Measurements from ENCODE around the gene PDE9A.
A peak's percentile ranks its signal among the peaks of the same experiment; 100 is the strongest.
"Not testable (repeated sequence)": the region's sequence is repeated elsewhere in the genome, so short reads cannot be mapped to it uniquely, and the experiment has no call there.

PDE9A gene

DNA sequence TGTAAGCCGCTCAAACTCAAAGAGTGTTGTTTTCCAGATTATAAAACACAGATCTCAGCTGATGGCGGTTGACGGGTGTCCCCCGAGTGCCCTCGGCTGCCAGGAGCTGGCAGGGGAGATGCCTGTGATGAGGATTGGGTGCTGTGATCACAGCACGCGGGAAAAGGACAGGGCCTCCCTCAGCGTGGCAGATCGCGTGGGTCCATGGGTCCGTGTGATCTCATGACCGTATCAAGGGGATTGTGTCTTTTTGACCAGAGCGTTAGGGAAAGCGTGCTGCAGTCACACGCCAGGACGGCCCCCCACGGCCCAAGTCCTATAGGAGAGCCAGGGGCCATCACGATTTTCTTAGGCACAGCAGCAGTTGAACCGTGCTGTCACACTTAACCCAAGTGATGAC lies 51.9 kb downstream of the PDE9A start:
- DNase-seq (ENCODE audit: low spot score) (no peak), FAIRE-seq (no peak)

DNA sequence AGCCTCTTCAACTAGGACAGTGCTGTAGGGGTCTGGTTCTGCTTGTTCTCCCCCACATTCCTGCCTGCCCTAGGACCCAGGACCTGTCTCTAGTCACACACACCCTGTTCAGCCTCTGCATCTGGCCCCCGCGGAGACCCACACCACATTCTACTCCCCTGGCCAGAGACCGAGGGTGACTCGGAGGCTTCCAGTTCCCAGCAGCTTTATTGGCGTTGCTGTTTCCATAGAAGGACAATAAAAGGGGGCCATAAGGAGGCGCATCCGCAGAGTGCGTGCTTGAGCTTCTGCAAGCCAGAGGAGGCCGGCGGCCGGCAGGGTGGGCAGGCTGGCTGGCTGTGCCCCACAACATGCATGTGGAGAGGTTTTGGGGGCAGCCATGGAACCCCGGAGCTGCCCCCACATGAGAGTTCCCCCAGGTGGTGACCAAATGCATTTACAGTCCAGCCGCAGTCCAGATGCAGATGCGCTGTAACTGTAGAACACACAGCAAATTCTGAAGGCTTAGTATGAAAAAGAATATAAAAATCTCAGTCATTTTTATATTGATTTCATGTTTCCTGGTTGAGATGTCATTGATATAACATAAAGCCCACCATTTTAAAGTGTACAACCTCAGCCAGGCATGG lies 52.4 kb downstream of the PDE9A start:
- FAIRE-seq (no peak), DNase-seq (ENCODE audit: low spot score) (no peak)

DNA sequence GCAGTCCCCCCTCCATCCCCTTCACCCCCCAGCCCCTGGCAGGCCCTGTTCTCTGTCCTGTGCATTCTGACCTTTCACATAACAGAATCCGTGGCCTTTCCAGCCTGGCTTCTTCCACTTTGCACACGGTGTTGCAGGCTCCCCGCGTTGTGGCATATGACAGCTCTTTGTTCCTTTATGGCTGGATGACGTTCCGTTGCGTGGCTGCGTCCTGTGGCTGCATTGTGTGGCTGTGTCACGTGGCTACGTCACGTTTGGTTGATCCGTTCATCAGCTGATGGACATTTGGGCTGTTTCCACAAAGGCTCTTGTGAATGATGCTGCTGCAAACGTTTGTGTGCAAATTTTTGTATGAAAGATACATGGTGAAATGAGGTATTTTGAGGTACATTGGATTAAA lies 53.3 kb downstream of the PDE9A start:
- no peak for FAIRE-seq
- DNase-seq (ENCODE audit: low spot score), result no peak

DNA sequence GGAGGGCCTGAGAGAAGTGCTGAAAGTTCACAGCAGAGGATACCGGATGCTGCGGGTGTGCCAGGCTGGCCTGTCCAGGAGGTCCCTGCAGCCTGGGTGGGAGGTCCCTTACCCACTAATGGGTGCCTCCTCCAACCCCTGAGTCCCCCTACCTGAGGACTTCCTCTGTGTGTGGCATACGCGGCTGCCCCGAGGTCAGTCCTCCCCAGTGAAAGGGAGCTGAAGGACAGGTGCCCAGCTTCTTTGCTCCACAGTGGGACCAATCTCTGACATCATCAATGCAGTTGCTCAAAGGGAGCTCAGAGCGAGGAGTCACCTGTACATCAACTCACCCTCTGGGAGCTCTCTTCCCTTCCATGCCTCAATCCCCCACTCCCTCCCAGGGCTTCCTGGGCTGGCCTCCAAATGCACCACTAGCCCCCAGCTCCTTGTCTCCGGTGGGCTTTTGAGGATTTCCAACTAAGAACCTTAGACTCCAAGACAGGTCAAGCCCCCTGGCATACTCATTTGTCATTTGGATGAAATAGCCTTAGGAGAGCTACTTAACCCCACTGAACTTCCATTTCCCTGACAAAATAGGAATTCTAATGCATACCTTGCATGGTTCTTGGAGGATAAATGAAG lies 53.9 kb downstream of the PDE9A start:
- FAIRE-seq (no peak), DNase-seq (ENCODE audit: low spot score) (no peak)

DNA sequence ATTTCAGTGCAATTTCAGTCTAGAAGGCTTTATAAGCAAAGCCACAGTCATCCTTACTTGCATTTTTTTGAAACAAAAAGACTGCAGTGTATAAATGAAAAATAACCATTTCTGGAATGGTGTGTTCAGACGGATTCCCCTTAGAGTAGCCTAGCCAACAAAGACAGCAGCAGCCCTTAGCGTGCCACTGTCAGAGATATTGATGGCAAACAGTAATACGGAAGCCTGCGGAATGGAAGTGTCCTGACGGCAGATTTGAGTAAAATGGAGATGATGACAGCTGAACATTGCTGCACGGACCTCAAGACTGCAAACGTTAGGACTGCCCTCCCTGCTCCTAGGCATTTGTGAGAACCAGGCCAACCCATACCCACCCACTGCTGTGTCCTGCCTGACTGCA lies 54.7 kb downstream of the PDE9A start:
- no peak for DNase-seq (ENCODE audit: low spot score)
- no peak for FAIRE-seq

DNA sequence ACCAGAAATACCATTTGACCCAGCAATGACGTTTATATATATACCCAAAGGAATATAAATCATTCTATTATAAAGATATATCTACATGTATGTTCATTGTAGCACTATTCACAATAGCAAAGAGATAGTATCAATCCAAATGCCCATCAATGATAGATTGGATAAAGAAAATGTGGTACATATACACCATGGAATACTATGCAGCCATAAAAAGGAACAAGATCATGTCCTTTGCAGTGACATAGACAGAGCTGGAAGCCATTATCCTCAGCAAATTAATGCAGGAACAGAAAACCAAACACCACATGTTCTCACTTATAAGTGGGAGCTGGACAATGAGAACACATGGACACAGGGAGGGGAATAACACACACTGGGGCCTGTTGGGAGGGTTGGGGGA lies 55.5 kb downstream of the PDE9A start:
- not testable (repeated sequence) for DNase-seq (ENCODE audit: low spot score); FAIRE-seq

DNA sequence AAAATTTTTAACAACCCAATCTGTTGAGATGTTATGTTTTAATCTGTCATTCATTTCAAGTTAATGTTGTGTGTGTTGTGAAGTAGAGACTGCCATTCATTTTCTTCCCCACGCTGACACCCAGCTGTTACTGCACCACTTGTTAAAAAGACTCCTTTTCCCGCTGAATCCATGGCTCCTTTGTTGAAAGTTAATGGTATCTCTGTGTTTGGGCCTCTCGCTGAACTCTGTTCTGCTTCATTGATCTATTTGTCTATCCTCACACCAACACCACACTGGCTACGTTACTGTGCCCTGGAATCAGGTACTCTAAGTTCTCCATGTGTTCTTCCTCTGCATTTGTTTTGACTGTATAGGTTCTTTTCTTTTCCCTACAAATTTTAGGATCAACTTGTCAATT lies 58.2 kb downstream of the PDE9A start:
- DNase-seq (ENCODE audit: low spot score) (no peak), FAIRE-seq (no peak)

DNA sequence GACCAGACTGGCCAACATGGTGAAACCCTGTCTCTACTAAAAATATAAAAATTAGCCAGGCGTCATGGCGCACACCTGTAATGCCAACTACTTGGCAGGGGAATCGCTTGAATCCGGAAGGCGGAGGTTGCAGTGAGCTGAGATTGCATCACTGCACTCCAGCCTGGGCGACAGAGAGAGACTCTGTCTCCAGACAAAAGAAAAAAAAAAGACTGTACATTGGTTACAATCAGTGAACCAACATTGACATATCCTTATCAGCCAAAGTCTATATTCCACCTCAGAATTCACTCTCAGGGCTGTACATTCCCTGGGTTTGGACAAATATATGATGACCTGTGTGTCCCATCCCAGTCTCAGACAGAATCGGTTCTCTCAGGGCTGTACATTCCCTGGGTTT lies 62.0 kb downstream of the PDE9A start:
- not testable (repeated sequence) for DNase-seq (ENCODE audit: low spot score); FAIRE-seq

DNA sequence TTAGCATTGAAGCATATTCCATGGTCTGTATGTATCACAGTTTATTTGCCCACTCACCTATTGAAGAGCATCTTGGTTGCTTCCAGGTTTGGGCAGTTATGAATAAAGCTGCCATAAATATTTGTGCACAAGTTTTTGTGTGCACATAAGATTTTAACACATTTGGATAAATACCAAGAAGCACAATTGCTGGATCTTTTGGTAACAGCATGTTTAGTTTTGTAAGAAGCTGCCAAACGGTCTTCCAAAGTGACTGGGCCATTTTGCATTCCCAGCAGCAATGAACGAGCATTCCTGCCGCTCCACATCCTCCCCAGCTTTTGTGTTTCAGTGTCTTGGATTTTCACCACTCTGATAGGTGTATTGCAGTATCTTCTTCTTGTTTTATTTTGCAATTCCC lies 62.7 kb downstream of the PDE9A start:
- DNase-seq (ENCODE audit: low spot score) (no peak), FAIRE-seq (no peak)

DNA sequence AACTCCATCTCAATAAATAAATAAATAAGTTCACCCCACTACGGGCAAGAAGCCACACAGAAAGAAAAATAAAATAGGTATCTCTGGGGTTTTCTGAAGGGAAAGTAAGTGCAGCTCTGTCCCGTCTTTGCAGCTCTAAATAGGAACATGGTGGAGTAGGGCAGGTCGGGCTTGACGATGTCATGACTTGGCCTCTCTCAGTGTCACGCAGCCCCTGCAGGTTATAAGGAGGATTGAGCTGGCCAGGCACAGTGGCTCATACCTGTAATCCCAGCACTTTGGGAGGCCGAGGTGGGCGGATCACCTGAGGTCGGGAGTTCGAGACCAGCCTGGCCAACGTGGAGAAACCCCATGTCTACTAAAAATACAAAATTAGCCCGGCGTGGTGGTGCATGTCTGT lies 67.1 kb downstream of the PDE9A start:
- not testable (repeated sequence) for FAIRE-seq; DNase-seq (ENCODE audit: low spot score)

DNA sequence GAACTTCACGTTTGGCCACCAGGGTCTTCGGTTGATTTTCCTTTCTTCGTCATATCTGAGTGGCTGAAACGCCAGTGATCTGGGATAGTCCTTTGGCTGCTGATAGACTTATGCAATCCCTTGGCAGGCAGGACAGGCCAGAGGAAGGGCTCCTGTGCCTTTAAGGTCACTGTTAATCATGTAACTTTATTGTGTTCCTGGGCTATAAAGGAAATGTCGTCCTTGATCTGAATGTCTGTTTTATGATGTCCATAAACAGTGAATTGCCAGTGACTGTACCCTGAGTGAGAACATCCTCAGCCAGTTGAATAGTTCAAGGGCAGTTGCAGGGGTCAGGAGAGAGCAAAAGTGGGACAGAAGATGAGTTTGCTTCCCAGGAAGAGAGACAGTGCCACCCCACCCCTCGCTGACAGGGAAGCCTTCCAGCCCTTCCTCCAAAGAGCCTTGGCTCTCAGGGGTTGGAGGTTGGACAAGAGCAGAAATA lies 68.0 kb downstream of the PDE9A start:
- FAIRE-seq (no peak), DNase-seq (ENCODE audit: low spot score) (no peak)

DNA sequence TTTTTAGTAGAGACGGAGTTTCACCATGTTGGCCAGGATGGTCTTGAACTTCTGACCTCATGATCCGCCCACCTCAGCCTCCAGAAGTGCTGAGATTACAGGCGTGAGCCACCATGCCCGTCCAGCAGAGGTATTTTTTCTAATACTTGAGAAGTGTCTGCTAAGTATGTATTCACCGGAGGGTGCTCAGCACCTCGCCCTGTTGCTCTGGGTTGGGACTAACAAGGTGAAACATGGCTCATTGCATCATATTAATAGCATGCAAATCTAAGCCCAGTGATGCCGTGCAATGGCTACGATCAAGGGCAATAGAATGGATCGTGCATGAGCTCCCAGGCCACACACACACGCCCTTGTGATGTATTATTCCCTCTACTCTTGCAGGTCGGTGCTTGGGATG lies 68.7 kb downstream of the PDE9A start:
- FAIRE-seq (no peak), DNase-seq (ENCODE audit: low spot score) (no peak)

DNA sequence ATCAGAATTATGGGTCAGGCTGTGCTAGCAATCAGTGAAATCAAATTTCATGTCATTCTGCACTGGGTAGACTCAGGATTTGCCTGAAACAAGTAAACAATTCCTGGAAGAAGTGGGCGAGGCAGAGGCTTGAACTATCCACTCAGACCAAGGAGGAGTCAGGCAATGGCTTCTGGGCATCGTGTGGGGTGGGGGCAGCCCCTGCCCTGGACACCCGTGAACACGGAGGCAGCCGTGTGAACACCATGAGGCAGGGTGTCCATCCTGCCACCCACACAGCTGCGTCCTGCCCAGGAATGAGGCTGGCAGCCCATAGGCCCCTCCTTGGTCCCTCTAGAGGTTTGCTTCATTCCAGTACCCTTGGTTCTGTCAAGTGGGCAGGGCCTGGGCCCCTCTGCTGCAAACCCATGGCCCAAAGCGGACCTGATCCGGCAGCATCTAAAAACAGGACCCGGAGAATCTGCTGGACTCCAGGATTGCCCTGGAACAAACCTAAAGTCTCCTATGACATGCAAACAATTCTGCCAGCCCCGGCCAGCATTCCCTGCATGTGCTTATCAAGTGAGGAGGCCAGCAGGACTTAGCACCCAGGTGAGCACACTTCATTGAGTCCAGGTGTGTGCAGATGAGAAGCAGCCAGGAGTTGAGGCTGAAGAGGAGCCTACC lies 69.5 kb downstream of the PDE9A start:
- no peak for DNase-seq (ENCODE audit: low spot score)

DNA sequence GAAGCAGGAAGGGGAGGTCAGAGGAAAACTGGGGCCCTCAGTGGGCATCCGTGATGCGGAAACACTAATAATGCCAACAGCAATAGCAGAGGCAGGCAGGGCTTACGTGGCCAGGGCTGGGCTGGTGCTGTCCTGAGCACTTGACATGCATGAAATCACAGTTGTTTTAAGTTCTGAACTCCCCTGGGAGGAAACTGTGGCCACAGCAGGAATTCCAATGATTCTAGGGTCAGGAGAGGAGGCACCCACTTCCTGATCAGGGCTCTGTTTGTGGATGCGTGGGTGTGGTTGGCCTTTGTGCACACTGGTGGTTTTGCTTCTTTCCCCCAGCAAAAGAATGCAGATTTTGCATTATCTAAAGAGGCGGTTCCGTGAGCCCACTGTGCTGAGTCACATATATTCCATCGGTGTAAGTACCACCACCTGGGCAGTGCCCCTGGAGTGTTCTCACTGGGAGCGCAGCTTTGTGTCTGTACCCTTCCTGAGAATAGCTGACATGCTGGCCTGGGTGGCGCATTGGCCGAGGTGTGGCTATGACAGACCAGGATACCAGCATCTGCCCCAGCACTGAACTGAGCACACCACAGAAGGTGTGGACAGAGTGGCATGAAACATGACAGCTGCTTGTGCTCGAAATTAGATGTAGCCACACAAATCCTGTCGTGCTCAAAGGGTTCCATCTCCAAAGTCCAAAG lies 71.0 kb downstream of the PDE9A start:
- DNase-seq (ENCODE audit: low spot score), result peak; percentile 93
- FAIRE-seq, result peak; percentile 90

More for the DNA sequence above, 69.5 kb downstream of the PDE9A start:
- no peak for FAIRE-seq

DNA sequence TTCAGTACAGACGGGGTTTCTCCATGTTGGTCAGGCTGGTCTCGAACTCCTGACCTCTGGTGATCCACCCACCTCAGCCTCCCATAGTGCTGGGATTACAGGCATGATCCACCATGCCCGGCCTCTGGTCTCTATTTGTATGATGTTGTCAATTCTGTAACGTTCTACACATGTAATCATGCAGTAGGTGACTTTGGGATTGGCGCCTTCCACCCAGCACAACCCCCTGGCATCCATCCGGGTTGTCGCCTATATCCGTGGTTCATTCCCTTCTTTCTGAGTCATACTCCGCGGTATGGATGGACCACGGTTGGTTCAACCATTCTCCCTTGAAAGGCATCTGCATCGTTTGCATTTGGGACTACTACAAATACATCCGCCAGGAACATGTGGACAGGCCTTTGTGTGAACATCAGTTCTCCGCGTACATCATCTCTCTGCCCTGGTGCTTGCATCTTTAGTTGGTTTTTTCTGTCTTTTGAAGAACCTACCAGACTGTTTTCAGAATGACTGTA lies 72.1 kb downstream of the PDE9A start:
- FAIRE-seq (no peak), DNase-seq (ENCODE audit: low spot score) (no peak)

DNA sequence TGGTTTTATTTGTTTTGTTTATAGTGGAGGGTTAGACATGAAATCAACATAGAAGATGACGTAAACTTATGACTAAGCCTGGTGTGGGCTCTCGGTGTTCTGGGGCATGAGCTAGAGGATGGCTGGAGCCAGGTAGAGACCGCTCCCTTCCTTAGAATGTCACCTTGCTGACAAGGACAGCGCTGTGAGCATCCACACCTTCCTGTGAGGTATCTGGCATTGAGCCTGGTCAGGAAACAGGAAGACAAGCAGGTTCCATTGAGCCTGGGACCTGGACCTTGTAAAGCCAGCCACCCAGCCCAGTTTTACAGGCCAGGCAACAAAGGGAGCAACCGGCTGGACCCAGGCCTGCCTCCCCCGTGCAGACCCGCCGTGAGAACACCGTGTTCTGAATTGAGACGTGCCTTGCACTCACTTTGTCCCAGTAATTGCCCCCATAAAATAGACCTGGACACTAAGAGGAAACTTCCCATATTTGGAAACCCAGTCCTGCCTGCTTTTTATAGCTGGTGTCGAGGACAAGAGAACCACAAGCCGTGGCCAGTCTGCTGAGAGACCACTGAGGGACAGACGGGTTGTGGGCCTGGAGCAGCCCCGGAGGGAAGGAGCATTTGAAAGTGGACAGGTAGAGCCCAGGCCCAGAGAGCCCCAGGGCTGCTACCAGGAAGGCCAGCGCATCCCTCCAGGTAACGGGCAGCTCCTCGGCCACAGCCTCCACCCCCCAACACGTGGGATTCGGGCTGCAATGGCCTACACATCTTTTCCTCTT lies 78.0 kb downstream of the PDE9A start:
- no peak for DNase-seq (ENCODE audit: low spot score)
- FAIRE-seq, result no peak

DNA sequence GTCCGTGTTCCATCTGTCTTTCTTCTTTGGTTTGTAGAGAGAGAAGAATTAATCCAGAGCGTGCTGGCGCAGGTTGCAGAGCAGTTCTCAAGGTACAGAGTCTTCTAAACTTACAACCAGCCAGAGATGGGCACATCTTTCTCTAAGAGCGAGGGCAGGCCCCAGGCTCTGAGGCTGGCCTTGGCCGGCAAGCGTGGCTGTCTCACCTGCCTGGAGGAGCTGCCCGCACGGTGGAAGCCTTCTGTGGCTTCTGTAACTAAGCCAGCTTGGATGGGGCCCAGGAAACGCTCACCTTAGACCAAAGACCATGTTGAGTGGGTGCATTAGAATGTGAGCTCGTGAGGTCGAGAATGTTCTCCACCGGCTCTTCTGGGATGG lies 78.6 kb downstream of the PDE9A start:
- FAIRE-seq (no peak), DNase-seq (ENCODE audit: low spot score) (no peak)

DNA sequence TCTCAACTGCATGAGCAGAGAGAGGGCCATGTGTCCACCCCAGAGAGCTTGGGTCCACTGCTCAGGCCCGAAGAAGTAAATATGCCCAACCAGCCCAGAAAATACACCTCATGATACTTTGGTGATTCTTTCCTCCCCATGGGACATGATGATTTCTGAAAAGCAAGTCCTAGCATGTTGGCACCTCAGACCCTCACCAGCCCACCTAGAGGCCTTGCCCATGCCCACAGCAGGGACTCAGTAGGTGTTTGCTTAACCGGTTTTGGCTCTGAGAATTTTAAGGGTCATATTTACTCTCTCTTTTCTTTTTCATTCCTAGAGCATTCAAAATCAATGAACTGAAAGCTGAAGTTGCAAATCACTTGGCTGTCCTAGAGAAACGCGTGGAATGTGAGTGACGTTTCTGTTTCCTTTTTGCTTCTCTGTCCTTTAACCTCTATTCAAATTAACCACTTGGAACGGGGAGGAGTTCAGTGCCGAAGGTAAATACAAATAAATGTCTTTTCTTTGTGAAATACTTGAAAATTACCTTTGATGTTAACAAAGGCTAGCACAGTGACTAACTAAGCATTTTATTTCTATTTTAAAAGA lies 79.7 kb downstream of the PDE9A start:
- FAIRE-seq (no peak), DNase-seq (ENCODE audit: low spot score) (no peak)

DNA sequence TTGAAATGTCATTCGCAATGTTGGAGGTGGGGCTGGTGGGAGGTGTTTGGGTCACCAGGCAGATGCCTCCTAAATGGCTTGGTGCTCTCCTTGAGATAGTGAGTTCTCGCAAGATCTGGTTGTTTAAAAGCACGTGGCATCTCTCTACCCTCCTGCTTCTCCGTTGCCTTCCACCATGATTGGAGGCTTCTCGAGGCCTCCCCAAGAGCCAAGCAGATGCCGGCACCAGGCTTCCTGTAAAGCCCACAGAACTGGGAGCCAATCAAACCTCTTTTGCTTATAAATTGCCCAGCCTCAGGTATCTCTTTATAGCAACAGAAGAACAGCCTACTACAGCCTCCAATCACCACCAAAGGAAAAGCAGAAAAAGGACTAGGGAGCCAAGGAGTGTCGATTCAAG lies 80.5 kb downstream of the PDE9A start:
- no peak for DNase-seq (ENCODE audit: low spot score)
- no peak for FAIRE-seq

DNA sequence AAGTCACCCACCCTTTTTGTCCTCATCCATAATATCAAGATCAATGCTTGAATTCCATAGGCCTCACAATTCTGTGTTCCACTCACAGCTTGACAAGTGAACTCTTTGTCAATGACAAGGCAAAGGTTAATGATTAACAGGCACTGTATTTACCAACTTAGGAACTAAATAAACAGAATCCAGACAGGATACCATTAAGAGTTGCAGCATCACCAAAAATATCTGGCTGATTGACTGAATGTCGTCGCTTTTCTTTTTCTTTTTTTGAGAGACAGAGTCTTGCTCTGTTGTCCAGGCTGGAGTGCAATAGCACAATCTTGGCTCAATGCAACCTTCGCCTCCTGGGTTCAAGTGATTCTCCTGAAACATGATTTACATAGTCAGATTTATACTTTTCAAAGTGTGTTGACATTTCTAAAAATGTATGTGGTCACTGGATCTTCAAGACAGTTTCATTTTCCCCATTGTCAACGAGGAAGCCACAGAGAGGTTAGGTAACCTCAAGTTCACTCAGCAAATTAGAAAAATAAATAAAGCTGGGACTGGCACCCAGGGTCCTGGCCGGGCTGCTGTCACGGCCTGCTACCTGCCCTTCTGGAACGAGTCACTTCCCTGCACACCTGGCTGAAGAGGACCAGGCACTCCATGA lies 81.0 kb downstream of the PDE9A start:
- no peak for DNase-seq (ENCODE audit: low spot score)
- no peak for FAIRE-seq

All from RCC 7860 (cell line).